ENCODE results near the gene OPN3.

DNA sequence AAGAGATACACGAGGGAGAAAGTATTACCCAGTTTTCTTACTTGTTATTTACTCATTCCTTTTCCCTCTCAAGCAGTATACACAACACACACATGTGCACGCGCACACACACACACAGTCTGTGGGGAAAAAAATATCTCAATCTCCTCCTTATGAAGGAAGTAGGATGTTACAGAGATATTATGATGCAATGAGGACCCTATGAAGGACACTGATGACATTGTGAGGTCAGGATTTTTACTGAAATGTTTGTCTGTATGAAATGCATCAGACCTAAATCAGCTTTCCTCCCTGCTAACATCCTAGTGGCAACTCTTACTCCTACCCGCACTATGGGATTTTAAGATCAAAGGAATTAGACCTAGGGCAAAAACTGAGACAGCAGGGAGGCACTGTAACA, 11.8 kb upstream of the OPN3 start, which contains the start of gene WDR64:
- TF ChIP-seq, protein P1, sequence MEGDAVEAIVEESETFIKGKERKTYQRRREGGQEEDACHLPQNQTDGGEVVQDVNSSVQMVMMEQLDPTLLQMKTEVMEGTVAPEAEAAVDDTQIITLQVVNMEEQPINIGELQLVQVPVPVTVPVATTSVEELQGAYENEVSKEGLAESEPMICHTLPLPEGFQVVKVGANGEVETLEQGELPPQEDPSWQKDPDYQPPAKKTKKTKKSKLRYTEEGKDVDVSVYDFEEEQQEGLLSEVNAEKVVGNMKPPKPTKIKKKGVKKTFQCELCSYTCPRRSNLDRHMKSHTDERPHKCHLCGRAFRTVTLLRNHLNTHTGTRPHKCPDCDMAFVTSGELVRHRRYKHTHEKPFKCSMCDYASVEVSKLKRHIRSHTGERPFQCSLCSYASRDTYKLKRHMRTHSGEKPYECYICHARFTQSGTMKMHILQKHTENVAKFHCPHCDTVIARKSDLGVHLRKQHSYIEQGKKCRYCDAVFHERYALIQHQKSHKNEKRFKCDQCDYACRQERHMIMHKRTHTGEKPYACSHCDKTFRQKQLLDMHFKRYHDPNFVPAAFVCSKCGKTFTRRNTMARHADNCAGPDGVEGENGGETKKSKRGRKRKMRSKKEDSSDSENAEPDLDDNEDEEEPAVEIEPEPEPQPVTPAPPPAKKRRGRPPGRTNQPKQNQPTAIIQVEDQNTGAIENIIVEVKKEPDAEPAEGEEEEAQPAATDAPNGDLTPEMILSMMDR (IDR thresholded peaks at IDR 0.05): no peak
- no peak for TF ChIP-seq EZH2 (IDR thresholded peaks at IDR 0.05; ENCODE audit: borderline replicate concordance, insufficient read depth, low read depth, low read length, poor library complexity, severe bottlenecking)

Data from B cell (primary cell).